PFSK-1 (cell line): ENCODE data around the gene SLC17A9.

Experiments used
- FOXP2 ChIP-seq: optimal IDR thresholded peaks from 2 replicates; pipeline ENCODE3; 2011; ENCODE audit warnings: borderline replicate concordance, control low read depth, inconsistent platforms; ENCODE audit not compliant: insufficient read depth; ENCODE audit errors: extremely low read length, extremely low read depth
- POLR2AphosphoS5 ChIP-seq: IDR thresholded peaks from 2 replicates; pipeline ENCODE4 v1.6.1; 2012; ENCODE audit warnings: low read depth, mild to moderate bottlenecking, control low read depth, low read length, moderate library complexity
- REST ChIP-seq, 2 experiments: IDR thresholded peaks; 2 replicates each; pipeline versions ENCODE4 v1.6.1 to v1.8.0; 2011 to 2012; ENCODE audit warnings: low read depth in 2 of 2, low read length in 2 of 2, control low read depth in 1 of 2, inconsistent platforms in 1 of 2, mild to moderate bottlenecking in 1 of 2, moderate library complexity in 1 of 2; ENCODE audit not compliant: insufficient read depth in 1 of 2
- SIN3A ChIP-seq: IDR thresholded peaks from 2 replicates; pipeline ENCODE4 v1.6.1; 2012; ENCODE audit warnings: mild to moderate bottlenecking, low read length, moderate library complexity, borderline replicate concordance; ENCODE audit not compliant: insufficient read depth
- TAF1 ChIP-seq: IDR thresholded peaks from 2 replicates; pipeline ENCODE4 v1.6.1; 2012; ENCODE audit warnings: low read length, control low read depth, borderline replicate concordance; ENCODE audit not compliant: insufficient read depth

SLC17A9 gene

GRCh38 chr20:62944746-62945145 is 7.8 kb upstream of the SLC17A9 start:
- TF ChIP-seq TAF1 (no peak), REST (IDR thresholded peaks at IDR 0.05; ENCODE audit: insufficient read depth in 1 of 2, low read depth in 2 of 2, low read length in 2 of 2) (no peak), POLR2AphosphoS5 (no peak), FOXP2 (no peak), SIN3A (no peak)

- TF ChIP-seq REST (IDR thresholded peaks at IDR 0.05; ENCODE audit: insufficient read depth in 1 of 2, low read depth in 2 of 2, low read length in 2 of 2) (no peak), SIN3A (no peak), POLR2AphosphoS5 (no peak), TAF1 (no peak), FOXP2 (no peak)
Measured at GRCh38 chr20:62945771-62946339, 6.7 kb upstream of the SLC17A9 start.

GRCh38 chr20:62946918-62947317 is 5.6 kb upstream of the SLC17A9 start:
- no peak for TF ChIP-seq REST (IDR thresholded peaks at IDR 0.05; ENCODE audit: insufficient read depth in 1 of 2, low read depth in 2 of 2, low read length in 2 of 2)
- TF ChIP-seq SIN3A: no peak
- no peak for TF ChIP-seq TAF1
- no peak for TF ChIP-seq POLR2AphosphoS5
- TF ChIP-seq FOXP2: no peak

- TF ChIP-seq SIN3A (no peak), POLR2AphosphoS5 (peak; percentile 19; the same call in 1 of the 2 replicates), REST (IDR thresholded peaks at IDR 0.05; ENCODE audit: insufficient read depth in 1 of 2, low read depth in 2 of 2, low read length in 2 of 2) (no peak)
Measured at GRCh38 chr20:62947532-62948300, 4.8 kb upstream of the SLC17A9 start.
